ENCODE measurements around the gene CMIP. TPM values are rescaled to one million over a fixed set of nuclear protein-coding genes. Genes with fewer than 3 reads are reported as not detected.

Gene CMIP
- polyA plus RNA-seq, 12 donors, result 11.8 to 43.9 (median 15.9) TPM; not detected in 1

GRCh38 chr16:81530296-81530721 is 85.7 kb downstream of the CMIP start:
- no peak for DNase-seq

- DNase-seq, result no peak
Observed at GRCh38 chr16:81530814-81531213, 86.2 kb downstream of the CMIP start.

GRCh38 chr16:81531419-81531821 is 86.8 kb downstream of the CMIP start:
- no peak for DNase-seq

GRCh38 chr16:81532491-81533174 is 88.0 kb downstream of the CMIP start:
- no peak for DNase-seq

- DNase-seq, result no peak
Observed at GRCh38 chr16:81533175-81533507, 88.5 kb downstream of the CMIP start.

- DNase-seq, result no peak
Observed at GRCh38 chr16:81535679-81536360, 91.2 kb downstream of the CMIP start.

- no peak for DNase-seq
Observed at GRCh38 chr16:81536648-81537047, 92.0 kb downstream of the CMIP start.

GRCh38 chr16:81537721-81538561 is 93.3 kb downstream of the CMIP start:
- DNase-seq, result no peak

- DNase-seq, result no peak
Observed at GRCh38 chr16:81539009-81539758, 94.6 kb downstream of the CMIP start.

GRCh38 chr16:81539759-81540472 is 95.3 kb downstream of the CMIP start:
- DNase-seq, result no peak

- DNase-seq, result no peak
Observed at GRCh38 chr16:81541314-81541713, 96.7 kb downstream of the CMIP start.

GRCh38 chr16:81542609-81543570 is 98.3 kb downstream of the CMIP start:
- no peak for DNase-seq

GRCh38 chr16:81543571-81543970 is 99.0 kb downstream of the CMIP start:
- DNase-seq, result no peak

GRCh38 chr16:81544261-81544660 is 99.7 kb downstream of the CMIP start:
- no peak for DNase-seq

- no peak for DNase-seq
Observed at GRCh38 chr16:81544700-81545271, 100.2 kb downstream of the CMIP start.

GRCh38 chr16:81545470-81546250 is 101.1 kb downstream of the CMIP start:
- DNase-seq, result no peak

GRCh38 chr16:81546781-81547180 is 102.2 kb downstream of the CMIP start:
- no peak for DNase-seq

GRCh38 chr16:81547194-81547938 is 102.8 kb downstream of the CMIP start:
- no peak for DNase-seq

Data from muscle of arm (tissue), 12 donors.